Measurements from ENCODE around the gene ACSL1. TPM values are rescaled to one million over a fixed set of nuclear protein-coding genes. Genes with fewer than 3 reads are reported as not detected.
"Not testable (repeated sequence)": the region's sequence is repeated elsewhere in the genome, so short reads cannot be mapped to it uniquely, and the experiment has no call there.

The ACSL1 gene
- total RNA-seq, 1 donor from 2014 or later, result 321 TPM

GRCh38 chr4:184740980-184741391 is 84.8 kb downstream of the ACSL1 start:
- Histone ChIP-seq H3K4me3 (no peak overlapping the region), H3K27me3 (ENCODE audit: low read depth) (no peaks in the 10 kb centered on the region), H3K36me3 (no peaks in the 10 kb centered on the region), H3K9me3 (no peaks in the 10 kb centered on the region), H3K4me1 (peaks cover 15% of the 10 kb centered on the region), H3K27ac (no peak overlapping the region)
- intact Hi-C loops (cut with DNase I), result no loop called here
- no peak for TF ChIP-seq CTCF (IDR thresholded peaks at IDR 0.05)
- no peak for DNase-seq
- ATAC-seq, result peak in 1 of 2 donors; percentile 38

- H3K4me1 ChIP-seq; intact Hi-C loops (cut with DNase I); H3K27ac ChIP-seq; H3K27me3 ChIP-seq (ENCODE audit: low read depth); DNase-seq; ATAC-seq; H3K9me3 ChIP-seq; H3K4me3 ChIP-seq; H3K36me3 ChIP-seq: not testable (repeated sequence)
These were observed 86.2 kb downstream of the ACSL1 start for GRCh38 chr4:184739575-184739974.

- Histone ChIP-seq H3K9me3 (no peaks in the 10 kb centered on the region), H3K4me1 (peaks cover 20% of the 10 kb centered on the region), H3K4me3 (peak overlapping the region; percentile 79), H3K27me3 (ENCODE audit: low read depth) (no peaks in the 10 kb centered on the region), H3K27ac (no peak overlapping the region), H3K36me3 (no peaks in the 10 kb centered on the region)
- intact Hi-C loops (cut with DNase I), result no loop called here
- DNase-seq, result no peak
- ATAC-seq, result no peak
- TF ChIP-seq CTCF (IDR thresholded peaks at IDR 0.05), result no peak
These were observed 91.0 kb downstream of the ACSL1 start for GRCh38 chr4:184734758-184735157.

GRCh38 chr4:184733654-184734524 is 91.9 kb downstream of the ACSL1 start, which contains the start of gene CENPU:
TSS of gene CENPU (minus strand) at chr4:184734096. CDS start at chr4:184734062, 34 bp downstream.
- Histone ChIP-seq H3K4me3 (peak within 1 kb of the TSS; percentile 79), H3K27me3 (ENCODE audit: low read depth) (no peaks in the 10 kb centered on the region), H3K36me3 (no peaks in the 10 kb centered on the region), H3K4me1 (peaks cover 17% of the 10 kb centered on the region), H3K9me3 (no peaks in the 10 kb centered on the region), H3K27ac (peak within 1 kb of the TSS; percentile 42)
- ATAC-seq, result peak; percentile 98 to 100
- peak; percentile 94 for DNase-seq
- no peak for TF ChIP-seq CTCF (IDR thresholded peaks at IDR 0.05)
- intact Hi-C loops (cut with DNase I), result no loop called here

- Histone ChIP-seq H3K27ac (no peak overlapping the region), H3K4me3 (no peak overlapping the region), H3K4me1 (peaks cover 14% of the 10 kb centered on the region), H3K36me3 (no peaks in the 10 kb centered on the region), H3K9me3 (no peaks in the 10 kb centered on the region), H3K27me3 (ENCODE audit: low read depth) (no peaks in the 10 kb centered on the region)
- ATAC-seq (peak; percentile 18 to 57), DNase-seq (no peak)
- intact Hi-C loops (cut with DNase I), result no loop called here
- TF ChIP-seq CTCF (IDR thresholded peaks at IDR 0.05), result no peak
These were observed 93.6 kb downstream of the ACSL1 start for GRCh38 chr4:184732126-184732525.

- Histone ChIP-seq H3K36me3 (no peaks in the 10 kb centered on the region), H3K27ac (no peak overlapping the region), H3K4me1 (peaks cover 14% of the 10 kb centered on the region), H3K27me3 (ENCODE audit: low read depth) (no peaks in the 10 kb centered on the region), H3K4me3 (no peak overlapping the region), H3K9me3 (no peaks in the 10 kb centered on the region)
- intact Hi-C loops (cut with DNase I), result no loop called here
- DNase-seq, result no peak
- ATAC-seq, result no peak
- TF ChIP-seq CTCF (IDR thresholded peaks at IDR 0.05), result no peak
These were observed 94.7 kb downstream of the ACSL1 start for GRCh38 chr4:184731056-184731455.
